Measurements from ENCODE around the gene ZNF770.

ZNF770 gene

GRCh38 chr15:34952481-34952880 is 35.6 kb downstream of the ZNF770 start:
- no peak overlapping the region for H3K27ac ChIP-seq (ENCODE audit: extremely low read depth, low read depth, low read length)

GRCh38 chr15:34951993-34952392 is 36.1 kb downstream of the ZNF770 start:
- ChIA-PET POLR2A (no interaction called here), CTCF (interaction anchor here (1.2 kb wide), 1 partner anchor 127 kb away, joined by 5 read pairs; no protein-coding TSS in a partner anchor)
- Histone ChIP-seq H3K4me1 (ENCODE audit: control insufficient read depth, insufficient read depth, low read length) (no peaks in the 10 kb centered on the region), H3K36me3 (ENCODE audit: control insufficient read depth in 2 of 2, insufficient read depth in 1 of 2, low read length in 2 of 2) (peaks cover 8 to 26% of the 10 kb centered on the region in 2 experiments), H3K9me3 (ENCODE audit: control insufficient read depth, insufficient read depth, low read depth, low read length) (no peaks in the 10 kb centered on the region), H3K4me3 (ENCODE audit: low read depth, low read length) (no peak overlapping the region), H3K27ac (ENCODE audit: extremely low read depth, low read depth, low read length) (no peak overlapping the region)
- TF ChIP-seq ZNF18 (tag by site-specific recombination; IDR thresholded peaks at IDR 0.05) (no peak), ZNF211 (tag by site-specific recombination; IDR thresholded peaks at IDR 0.05; ENCODE audit: low read depth) (no peak), PRDM4 (tag by site-specific recombination; IDR thresholded peaks at IDR 0.05) (no peak), ZNF366 (tag by site-specific recombination; conservative IDR thresholded peaks at IDR 0.05) (no peak), ZNF302 (tag by site-specific recombination; IDR thresholded peaks at IDR 0.05; ENCODE audit: low read depth) (no peak)

More at GRCh38 chr15:34952481-34952880, 35.6 kb downstream of the ZNF770 start:
- Histone ChIP-seq H3K4me3 (ENCODE audit: low read depth, low read length) (no peak overlapping the region), H3K36me3 (ENCODE audit: control insufficient read depth in 2 of 2, insufficient read depth in 1 of 2, low read length in 2 of 2) (peaks cover 8 to 25% of the 10 kb centered on the region in 2 experiments), H3K4me1 (ENCODE audit: control insufficient read depth, insufficient read depth, low read length) (no peaks in the 10 kb centered on the region), H3K9me3 (ENCODE audit: control insufficient read depth, insufficient read depth, low read depth, low read length) (no peaks in the 10 kb centered on the region)
- TF ChIP-seq ZNF280D (tag by site-specific recombination; IDR thresholded peaks at IDR 0.05), result no peak
- TF ChIP-seq ZBTB8A (tag by site-specific recombination; IDR thresholded peaks at IDR 0.05), result no peak
- no peak for TF ChIP-seq ZNF48 (tag by site-specific recombination; IDR thresholded peaks at IDR 0.05)
- TF ChIP-seq ZNF747 (tag by site-specific recombination; IDR thresholded peaks at IDR 0.05), result no peak
- no peak for TF ChIP-seq ZNF341 (tag by site-specific recombination; IDR thresholded peaks at IDR 0.05; ENCODE audit: low read depth)
- TF ChIP-seq ZNF529 (tag by site-specific recombination; IDR thresholded peaks at IDR 0.05; ENCODE audit: insufficient replicate concordance), result no peak
- ChIA-PET POLR2A (no interaction called here), CTCF (no interaction called here)

GRCh38 chr15:34944936-34945335 is 43.2 kb downstream of the ZNF770 start:
- H3K36me3 ChIP-seq (ENCODE audit: control insufficient read depth in 2 of 2, insufficient read depth in 1 of 2, low read length in 2 of 2), result peaks cover under 1 to 35% of the 10 kb centered on the region in 2 experiments
- H3K4me1 ChIP-seq (ENCODE audit: control insufficient read depth, insufficient read depth, low read length), result peaks cover 10% of the 10 kb centered on the region
- H3K4me3 ChIP-seq (ENCODE audit: low read depth, low read length), result no peak overlapping the region
- CTCF ChIA-PET, result interaction anchor here (0.7 to 0.9 kb wide), 2 partner anchors 10 to 620 kb away, joined by 3 to 4 read pairs; no protein-coding TSS in a partner anchor
- no peak overlapping the region for H3K27ac ChIP-seq (ENCODE audit: extremely low read depth, low read depth, low read length)
- no peaks in the 10 kb centered on the region for H3K9me3 ChIP-seq (ENCODE audit: control insufficient read depth, insufficient read depth, low read depth, low read length)
- POLR2A ChIA-PET, result no interaction called here
- no peak for TF ChIP-seq ZBTB10 (tag by site-specific recombination; IDR thresholded peaks at IDR 0.05)
- TF ChIP-seq ZNF837 (tag by site-specific recombination; IDR thresholded peaks at IDR 0.05), result no peak
- no peak for TF ChIP-seq HOXA7 (CRISPR knock-in tag; IDR thresholded peaks at IDR 0.05; ENCODE audit: borderline replicate concordance)
- no peak for TF ChIP-seq ZNF248 (tag by site-specific recombination; IDR thresholded peaks at IDR 0.05)
- no peak for TF ChIP-seq ZNF324 (tag by site-specific recombination; IDR thresholded peaks at IDR 0.05)
- TF ChIP-seq ZNF654 (tag by site-specific recombination; IDR thresholded peaks at IDR 0.05; ENCODE audit: low read depth), result no peak
- no peak for TF ChIP-seq ZNF639 (tag by site-specific recombination; IDR thresholded peaks at IDR 0.05)
- TF ChIP-seq ZNF704 (tag by site-specific recombination; IDR thresholded peaks at IDR 0.05), result no peak
